GM04503 (cell line): ENCODE results near the gene NR1D2.

Experiments used
- DNase-seq: peaks from one replicate; pipeline ENCODE4 v3.0.0-alpha.2; 2012; ENCODE audit warnings: low read depth

Gene NR1D2

DNA sequence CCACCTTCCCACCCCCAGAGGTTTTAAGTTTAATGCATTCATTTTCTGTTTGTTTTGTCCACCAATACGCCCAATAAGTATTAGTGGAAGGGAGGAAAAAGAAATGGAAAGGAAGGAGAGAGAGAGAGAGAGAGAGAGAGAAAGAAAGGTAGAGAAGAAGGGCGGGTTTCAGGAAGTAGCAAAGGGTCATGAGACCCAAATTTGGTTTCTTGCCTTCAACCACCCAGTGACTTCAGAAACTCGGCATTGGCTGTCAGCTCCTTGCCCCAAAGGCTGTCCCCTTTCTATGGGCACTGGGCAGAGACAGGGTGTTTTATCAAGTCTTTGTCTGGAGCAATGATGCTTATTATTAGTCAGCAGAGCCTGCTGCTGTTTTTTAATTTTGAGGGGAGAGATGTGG lies 13.5 kb upstream of the NR1D2 start:
- DNase-seq, result no peak

DNA sequence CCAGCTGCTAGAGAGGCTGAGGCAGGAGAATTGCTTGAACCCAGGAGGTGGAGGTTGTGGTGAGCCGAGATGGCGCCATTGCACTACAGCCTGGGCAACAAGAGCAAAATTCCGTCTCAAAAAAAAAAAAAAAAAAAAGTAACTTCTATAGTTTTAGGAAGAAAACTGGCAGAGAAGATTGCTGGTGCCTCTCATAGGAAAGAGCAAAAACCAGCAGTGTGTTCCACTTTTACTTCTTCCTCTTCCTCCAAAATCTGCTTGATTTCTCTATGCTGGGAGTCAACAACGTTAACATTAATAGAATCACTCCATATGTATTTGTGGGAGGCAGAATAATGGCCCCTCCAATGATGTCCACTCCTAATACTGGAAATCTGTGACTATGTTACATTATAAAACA lies 12.5 kb upstream of the NR1D2 start:
- DNase-seq, result no peak

DNA sequence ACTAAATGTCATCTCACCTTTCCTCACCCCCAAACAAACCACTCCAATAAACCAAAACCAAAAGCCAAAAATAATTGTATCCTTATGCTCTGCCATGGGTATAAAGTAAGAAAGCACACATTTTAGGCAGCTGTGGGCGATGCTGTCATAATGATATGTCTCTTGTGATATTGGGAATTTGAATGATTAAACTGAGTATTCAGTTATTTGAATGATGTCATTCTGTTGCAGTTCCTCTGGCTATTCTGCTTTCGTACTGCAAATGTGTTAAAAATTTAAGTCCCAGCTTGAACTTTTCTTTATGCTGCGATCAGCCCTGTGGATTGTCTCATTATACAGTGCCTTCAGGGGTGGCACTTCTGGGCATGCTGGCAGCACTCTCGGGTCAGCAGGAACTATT lies 10.8 kb upstream of the NR1D2 start:
- no peak for DNase-seq

GRCh38 chr3:23937296-23937695 lies 7.8 kb upstream of the NR1D2 start:
- DNase-seq, result no peak

GRCh38 chr3:23938688-23939087 lies 6.4 kb upstream of the NR1D2 start:
- DNase-seq, result no peak

DNA sequence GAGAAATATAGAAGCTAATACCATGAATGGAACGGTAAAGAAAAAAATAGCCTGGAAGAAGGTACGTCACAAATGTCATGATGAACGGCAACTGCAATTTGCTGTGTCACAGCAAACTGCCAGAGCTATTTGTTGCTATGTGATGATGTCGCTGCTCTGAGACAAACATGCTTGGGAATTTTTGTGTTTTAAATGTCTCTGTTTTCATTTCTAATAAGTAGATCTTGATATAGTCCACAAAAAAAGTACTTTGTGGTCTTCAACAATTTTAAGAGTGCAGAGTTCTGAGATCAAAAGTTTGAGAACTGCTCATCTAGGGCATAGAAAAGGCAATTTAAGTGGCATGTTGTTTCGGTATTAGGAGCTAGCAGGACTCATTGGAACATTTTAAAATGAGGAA lies 4.3 kb upstream of the NR1D2 start:
- no peak for DNase-seq

DNA sequence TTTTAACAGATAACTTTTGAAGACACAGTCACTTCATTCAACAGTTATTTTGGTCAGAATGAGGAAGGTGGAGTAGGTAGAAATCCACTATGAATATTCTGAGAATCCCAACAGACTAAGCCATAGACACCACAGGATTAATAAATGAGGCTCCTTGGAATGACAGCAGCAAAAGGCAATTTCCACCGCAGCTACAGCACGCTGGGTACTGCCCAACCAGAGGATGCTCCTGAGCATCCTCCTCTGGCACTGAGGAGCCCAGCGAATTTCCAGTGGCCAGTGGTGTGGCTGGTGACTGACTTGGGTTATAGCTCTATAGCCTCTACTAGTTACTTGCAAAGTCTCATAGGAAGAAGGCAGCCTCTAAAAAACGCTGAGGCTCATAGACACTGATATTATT lies 3.6 kb upstream of the NR1D2 start:
- DNase-seq, result no peak

GRCh38 chr3:23942546-23942945 lies 2.5 kb upstream of the NR1D2 start:
- DNase-seq, result no peak

GRCh38 chr3:23944007-23944783 lies 891 bp upstream of the NR1D2 start:
- DNase-seq, result no peak

GRCh38 chr3:23945663-23945912 lies 502 bp downstream of the NR1D2 start:
- no peak for DNase-seq

DNA sequence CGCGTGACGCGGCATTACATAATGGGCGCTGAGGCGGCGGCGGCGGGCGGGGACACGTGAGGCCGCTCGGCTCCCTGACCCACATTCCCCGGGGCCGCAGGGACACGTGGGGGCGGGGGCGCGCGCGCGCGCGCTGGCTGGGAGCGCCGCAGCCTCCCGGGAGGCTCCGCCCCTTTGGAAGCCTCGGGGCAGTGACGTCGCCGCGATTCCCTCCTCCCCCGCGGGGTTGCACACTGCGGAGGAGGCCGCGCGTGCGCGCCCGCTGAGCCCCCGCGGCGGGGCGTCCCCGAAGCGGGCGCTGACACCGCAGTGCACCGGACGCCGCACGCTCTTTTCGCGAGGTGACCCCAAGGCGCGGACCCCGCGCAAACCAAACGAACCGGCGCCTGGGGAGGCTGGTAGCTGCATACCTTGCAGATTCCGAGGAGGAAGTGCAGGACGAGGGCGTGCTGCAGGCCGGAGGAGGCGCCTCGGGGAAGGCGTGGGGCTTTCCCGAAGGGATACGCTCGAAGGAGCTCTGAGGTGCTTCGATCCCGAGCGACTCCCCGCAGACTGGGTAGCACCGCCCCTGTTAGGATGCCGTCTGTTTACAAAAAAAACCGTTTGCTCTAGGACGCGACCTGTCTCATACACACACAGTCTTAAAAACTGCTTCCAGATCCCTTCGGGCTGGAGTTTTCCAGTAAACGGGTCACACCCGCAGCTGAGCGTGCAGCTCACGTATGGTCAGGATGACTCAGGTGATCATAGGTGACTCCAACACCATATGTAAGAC lies 1.0 kb downstream of the NR1D2 start:
- peak; percentile 69 for DNase-seq

DNA sequence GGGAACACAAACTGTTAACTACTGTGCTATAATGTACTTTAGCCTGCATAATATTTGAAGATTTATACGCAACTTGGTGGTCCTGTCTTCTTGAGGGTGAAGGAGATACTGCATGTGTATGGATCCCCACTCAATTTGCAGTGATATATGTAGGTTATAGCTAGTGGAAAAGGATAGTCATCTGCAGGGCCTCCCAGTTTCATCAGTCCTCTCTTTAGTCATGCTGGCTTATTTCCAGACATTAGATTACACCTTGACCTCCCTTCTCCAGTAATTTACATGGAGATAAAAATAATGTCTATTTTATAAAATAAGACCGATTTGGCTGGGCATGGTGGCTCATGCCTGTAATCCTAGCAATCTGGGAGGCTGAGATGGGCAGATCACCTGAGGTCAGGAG lies 3.7 kb downstream of the NR1D2 start:
- no peak for DNase-seq

GRCh38 chr3:23949784-23950183 lies 4.7 kb downstream of the NR1D2 start:
- DNase-seq, result no peak

- no peak for DNase-seq
Observed at GRCh38 chr3:23950293-23950692, 5.2 kb downstream of the NR1D2 start.

DNA sequence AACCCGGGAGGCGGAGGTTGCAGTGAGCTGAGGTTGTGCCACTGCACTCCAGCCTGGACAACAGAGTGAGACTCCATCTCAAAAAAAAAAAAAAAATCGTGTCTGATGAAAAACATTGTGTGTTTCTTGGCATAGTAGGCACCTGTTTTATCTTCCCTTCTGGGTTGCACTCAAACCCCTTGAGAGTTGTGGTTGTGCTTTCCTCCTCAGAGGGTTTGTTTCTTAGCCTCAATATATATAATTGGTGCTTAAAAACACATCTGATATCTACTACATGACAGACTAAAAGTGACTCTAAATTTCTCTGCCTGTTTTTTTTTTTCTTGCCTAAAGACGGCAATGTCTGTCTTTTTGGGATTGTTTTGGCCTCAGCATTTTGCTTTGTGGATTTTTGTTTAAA lies 7.6 kb downstream of the NR1D2 start:
- no peak for DNase-seq

DNA sequence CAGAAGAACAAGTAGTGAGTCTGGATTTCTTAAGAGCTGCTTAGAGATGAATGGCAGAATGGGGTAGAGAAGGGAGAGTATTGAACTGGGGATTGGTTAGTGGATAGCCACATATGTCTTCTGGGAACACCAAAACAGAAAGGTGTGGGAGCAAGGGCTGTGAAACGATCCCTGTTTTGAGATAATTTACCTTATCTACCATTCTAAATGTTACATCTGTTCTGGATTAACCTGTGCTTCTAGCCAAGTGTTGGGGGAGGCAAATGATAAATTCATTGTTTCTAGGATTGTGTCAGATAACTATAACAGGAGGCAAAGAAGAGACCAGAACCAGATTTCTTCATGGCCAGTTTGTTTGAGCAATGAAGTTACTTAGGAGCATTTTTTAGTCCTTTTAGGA lies 8.4 kb downstream of the NR1D2 start:
- no peak for DNase-seq

- DNase-seq, result no peak
Observed at GRCh38 chr3:23954144-23954543, 9.1 kb downstream of the NR1D2 start.

DNA sequence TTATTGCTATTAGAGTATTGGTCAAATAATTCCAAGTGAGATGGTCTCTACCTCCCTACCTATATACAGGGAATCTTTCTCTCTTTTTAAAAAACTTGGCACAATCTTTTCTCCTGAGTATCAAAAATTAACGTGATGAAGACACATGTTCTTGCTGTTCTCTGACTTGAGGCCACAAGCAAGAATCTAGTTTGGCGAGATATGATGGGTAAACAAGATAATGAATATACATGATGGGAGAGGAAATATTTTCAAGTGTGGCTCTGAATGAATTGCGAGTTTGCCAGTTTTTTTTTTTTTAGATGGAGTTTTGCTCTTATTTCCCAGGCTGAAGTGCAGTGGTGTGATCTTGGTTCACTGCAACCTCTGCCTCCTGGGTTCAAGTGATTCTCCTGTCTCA lies 11.6 kb downstream of the NR1D2 start:
- no peak for DNase-seq

DNA sequence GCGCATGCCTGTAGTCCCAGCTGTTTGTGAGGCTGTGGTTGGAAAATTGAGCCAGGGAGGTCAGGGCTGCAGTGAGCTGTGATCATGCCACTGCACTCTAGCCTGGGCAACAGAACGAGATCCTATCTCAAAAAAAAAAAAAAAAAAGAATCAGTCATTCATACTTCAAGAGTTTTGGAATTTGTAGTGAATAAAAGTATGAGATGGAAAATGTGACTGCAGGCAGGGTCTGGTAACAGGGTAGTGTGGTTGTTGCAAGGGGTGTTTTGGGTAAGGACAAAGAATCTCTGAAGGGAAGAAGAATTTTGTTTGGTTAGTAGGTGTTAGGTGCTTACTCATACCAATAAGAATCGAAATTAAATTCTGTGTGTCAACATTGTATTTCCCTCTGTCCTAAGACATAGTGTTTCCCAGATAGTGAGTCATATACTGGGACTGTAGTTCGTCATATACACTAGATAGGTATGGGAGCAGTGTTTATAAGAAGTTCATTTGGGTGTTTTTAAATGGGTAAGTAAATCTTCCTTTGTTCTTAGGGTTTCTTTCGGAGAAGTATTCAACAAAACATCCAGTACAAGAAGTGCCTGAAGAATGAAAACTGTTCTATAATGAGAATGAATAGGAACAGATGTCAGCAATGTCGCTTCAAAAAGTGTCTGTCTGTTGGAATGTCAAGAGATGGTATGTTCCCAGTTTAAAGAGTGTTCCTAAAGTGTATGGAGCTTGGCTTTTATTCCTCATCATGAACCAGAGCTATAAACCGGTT lies 14.2 kb downstream of the NR1D2 start:
- peak; percentile 61 for DNase-seq

GRCh38 chr3:23960649-23961048 lies 15.6 kb downstream of the NR1D2 start:
- no peak for DNase-seq

DNA sequence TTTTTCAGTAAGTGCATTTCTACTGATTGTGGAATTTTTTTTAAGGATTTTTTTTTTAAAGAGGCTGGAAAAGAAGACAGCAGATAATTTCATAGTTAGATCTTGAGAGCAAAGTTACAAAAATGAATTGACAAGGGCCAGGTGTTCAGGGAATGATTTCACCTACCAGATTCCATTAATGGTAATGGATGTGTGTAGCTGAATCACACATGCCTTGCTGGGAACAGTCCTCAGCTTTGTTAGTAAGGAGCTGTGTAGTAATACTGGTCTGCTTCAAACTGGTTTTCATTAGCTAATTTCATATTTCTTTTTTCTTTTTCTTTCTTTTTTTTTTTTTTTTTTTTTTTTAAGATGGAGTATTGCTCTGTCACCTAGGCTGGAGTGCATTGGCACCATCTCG lies 16.0 kb downstream of the NR1D2 start:
- no peak for DNase-seq

- DNase-seq, result no peak
Observed at GRCh38 chr3:23961913-23962312, 16.8 kb downstream of the NR1D2 start.

- no peak for DNase-seq
Observed at GRCh38 chr3:23964537-23965235, 19.6 kb downstream of the NR1D2 start.
